Measurements from ENCODE around the gene FNIP1.

- no peak for TF ChIP-seq POLR2AphosphoS5 (IDR thresholded peaks at IDR 0.05; ENCODE audit: low read depth, low read length)
- no peak for TF ChIP-seq CTCF (IDR thresholded peaks at IDR 0.05 in 2 of 3, conservative IDR thresholded peaks at IDR 0.05 in 1 of 3; ENCODE audit: borderline replicate concordance in 1 of 3, insufficient read depth in 1 of 3, low read depth in 2 of 3, low read length in 2 of 3)
- TF ChIP-seq POLR2A (IDR thresholded peaks at IDR 0.05; ENCODE audit: borderline replicate concordance, extremely low read depth, insufficient read depth, insufficient read length): no peak
- TF ChIP-seq EZH2phosphoT487 (IDR thresholded peaks at IDR 0.05; ENCODE audit: borderline replicate concordance): no peak
- no peak for TF ChIP-seq TCF7L2 (IDR thresholded peaks at IDR 0.05; ENCODE audit: borderline replicate concordance, extremely low read depth, insufficient read depth, insufficient read length)
- no peak for TF ChIP-seq MAX (IDR thresholded peaks at IDR 0.05)
- TF ChIP-seq REST (IDR thresholded peaks at IDR 0.05; ENCODE audit: low read depth): no peak
- TF ChIP-seq EZH2 (IDR thresholded peaks at IDR 0.05): no peak
- TF ChIP-seq RAD21 (IDR thresholded peaks at IDR 0.05; ENCODE audit: low read depth): no peak
Observed at GRCh38 chr5:131608597-131608996, 188.2 kb downstream of the FNIP1 start.

Measured in HCT116 (cell line).